HepG2 (cell line): ENCODE results near the gene TNFAIP3. TPM values are rescaled to one million over a fixed set of nuclear protein-coding genes. Genes with fewer than 3 reads are reported as not detected.

Experiments used
- AHR ChIP-seq: IDR thresholded peaks from 2 replicates; pipeline ENCODE4 v1.6.1; 2018; ENCODE audit warnings: missing genetic modification reagents, missing compliant biosample characterization
- AKNA ChIP-seq: sonication (generic); formaldehyde crosslinking; IDR thresholded peaks from 2 replicates; pipeline ENCODE4 v1.4.0; 2020; ENCODE audit warnings: missing genetic modification reagents, borderline replicate concordance
- CEBPZ ChIP-seq: IDR thresholded peaks from 2 replicates; pipeline ENCODE4 v1.6.1; 2012; ENCODE audit warnings: low read length, improper control_type of control experiment
- HNRNPK ChIP-seq: fragments of 200-400 bp; formaldehyde crosslinking; IDR thresholded peaks from 2 replicates; pipeline ENCODE4 v1.6.1; 2018; ENCODE audit warnings: low read length, low read depth, moderate library complexity, mild to moderate bottlenecking; ENCODE audit not compliant: poor library complexity, severe bottlenecking
- HOXA3 ChIP-seq: sonication (generic); formaldehyde crosslinking; IDR thresholded peaks from 2 replicates; pipeline ENCODE4 v1.5.0; 2020; ENCODE audit warnings: missing genetic modification reagents
- MBD4 ChIP-seq: IDR thresholded peaks from 2 replicates; pipeline ENCODE4 v1.6.1; 2012; ENCODE audit warnings: low read length, inconsistent platforms, borderline replicate concordance
- PHB2 ChIP-seq: fragments of 450-650 bp; IDR thresholded peaks from 2 replicates; pipeline ENCODE4 v1.6.1; 2018; ENCODE audit not compliant: partially characterized antibody
- SIX1 ChIP-seq: sonication (generic); formaldehyde crosslinking; IDR thresholded peaks from 2 replicates; pipeline ENCODE4 v1.4.0; 2020; ENCODE audit warnings: missing genetic modification reagents, borderline replicate concordance
- SKI ChIP-seq: fragments of 450-650 bp; IDR thresholded peaks from one replicate; pipeline ENCODE4 v1.6.1; 2018; ENCODE audit warnings: mild to moderate bottlenecking; ENCODE audit not compliant: partially characterized antibody
- ZEB1 ChIP-seq: IDR thresholded peaks from 2 replicates; pipeline ENCODE4 v1.6.1; 2012; ENCODE audit warnings: mild to moderate bottlenecking, low read depth, inconsistent platforms; ENCODE audit not compliant: insufficient replicate concordance
- ZFP82 ChIP-seq: sonication (generic); formaldehyde crosslinking; IDR thresholded peaks from 2 replicates; pipeline ENCODE4 v1.5.1; 2020; ENCODE audit warnings: mild to moderate bottlenecking, missing genetic modification reagents, borderline replicate concordance
- ZFX ChIP-seq: sonication (generic); formaldehyde crosslinking; IDR thresholded peaks from 2 replicates; pipeline ENCODE4 v1.4.0; 2020; ENCODE audit warnings: mild to moderate bottlenecking, low read depth, missing genetic modification reagents, moderate library complexity
- ZNF382 ChIP-seq: sonication (generic); formaldehyde crosslinking; IDR thresholded peaks from 2 replicates; pipeline ENCODE4 v1.5.0; 2020; ENCODE audit warnings: missing genetic modification reagents, mild to moderate bottlenecking, borderline replicate concordance
- ZNF484 ChIP-seq: sonication (generic); formaldehyde crosslinking; IDR thresholded peaks from 2 replicates; pipeline ENCODE4 v1.5.1; 2020; ENCODE audit warnings: mild to moderate bottlenecking, low read depth, missing genetic modification reagents, borderline replicate concordance
- ZNF788 ChIP-seq: sonication (generic); formaldehyde crosslinking; IDR thresholded peaks from 2 replicates; pipeline ENCODE4 v1.5.0; 2020; ENCODE audit warnings: mild to moderate bottlenecking, missing genetic modification reagents, borderline replicate concordance
- polyA plus RNA-seq, 8 experiments: library from polyadenylated mRNA; depleted of rRNA in 3 of 8; stranded (reverse) in 7 of 8; unstranded in 1 of 8; fragments of >200 nt; fragmentation: Illumina TruSeq in 4 of 8; extraction: Trizol in 4 of 8; gene quantifications; 2 replicates each; pipeline versions ENCODE4 v1.2.1 to v1.2.3, GENCODE V29; 2011 to 2016; ENCODE audit warnings: low read depth in 4 of 8, missing spikeins in 1 of 8, mixed read lengths in 1 of 8; ENCODE audit not compliant: insufficient read depth in 1 of 8
- total RNA-seq, 5 experiments: library from RNA; depleted of rRNA; stranded (reverse); fragments of >200 nt; fragmentation: Illumina TruSeq; extraction: Trizol; gene quantifications; 2 replicates each; pipeline ENCODE4 v1.2.3, GENCODE V29; 2016; ENCODE audit warnings: low read depth in 1 of 5
- TF ChIP-seq, protein P1 (sequence below): sonication (generic); formaldehyde crosslinking; IDR thresholded peaks from 2 replicates; pipeline ENCODE4 v1.5.1; 2020; ENCODE audit warnings: missing genetic modification reagents, mild to moderate bottlenecking, borderline replicate concordance

Gene TNFAIP3
- total and polyA plus RNA-seq, 2 of the 13 experiments (the other 11 are each of a cell fraction or from before 2014, with no cell fraction given): 28.2 to 47.1 TPM

- TF ChIP-seq MBD4 (no peak), HNRNPK (peak; percentile 90), AHR (no peak; the same call in 1 of the 2 replicates), SKI (peak; percentile 76), ZNF788 (CRISPR knock-in tag) (no peak; the same call in 1 of the 2 replicates), SIX1 (peak; percentile 46; the same call in 1 of the 2 replicates), ZNF484 (CRISPR knock-in tag) (no peak), ZEB1 (peak; percentile 39), PHB2 (no peak), CEBPZ (no peak), ZFX (CRISPR knock-in tag) (peak; percentile 97), ZFP82 (CRISPR knock-in tag) (peak; percentile 28; the same call in 1 of the 2 replicates), HOXA3 (CRISPR knock-in tag) (peak; percentile 65), AKNA (CRISPR knock-in tag) (no peak), ZNF382 (CRISPR knock-in tag) (no peak)
- TF ChIP-seq, protein P1, sequence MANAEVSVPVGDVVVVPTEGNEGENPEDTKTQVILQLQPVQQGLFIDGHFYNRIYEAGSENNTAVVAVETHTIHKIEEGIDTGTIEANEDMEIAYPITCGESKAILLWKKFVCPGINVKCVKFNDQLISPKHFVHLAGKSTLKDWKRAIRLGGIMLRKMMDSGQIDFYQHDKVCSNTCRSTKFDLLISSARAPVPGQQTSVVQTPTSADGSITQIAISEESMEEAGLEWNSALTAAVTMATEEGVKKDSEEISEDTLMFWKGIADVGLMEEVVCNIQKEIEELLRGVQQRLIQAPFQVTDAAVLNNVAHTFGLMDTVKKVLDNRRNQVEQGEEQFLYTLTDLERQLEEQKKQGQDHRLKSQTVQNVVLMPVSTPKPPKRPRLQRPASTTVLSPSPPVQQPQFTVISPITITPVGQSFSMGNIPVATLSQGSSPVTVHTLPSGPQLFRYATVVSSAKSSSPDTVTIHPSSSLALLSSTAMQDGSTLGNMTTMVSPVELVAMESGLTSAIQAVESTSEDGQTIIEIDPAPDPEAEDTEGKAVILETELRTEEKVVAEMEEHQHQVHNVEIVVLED: peak; percentile 19; the same call in 1 of the 2 replicates
These were observed at the start of gene TNFAIP3 (continued) for GRCh38 chr6:137866914-137867684.
